ENCODE data around the gene DTYMK.

- TF ChIP-seq CTCF (IDR thresholded peaks at IDR 0.05; ENCODE audit: control extremely low read depth in 1 of 3, insufficient read depth in 1 of 3, low read depth in 1 of 3, low read length in 3 of 3) = no peak
- TF ChIP-seq POLR2A (IDR thresholded peaks at IDR 0.05; ENCODE audit: control extremely low read depth in 1 of 2, low read depth in 2 of 2, low read length in 2 of 2) = no peak
- TF ChIP-seq SIX5 (IDR thresholded peaks at IDR 0.05; ENCODE audit: low read depth, low read length) = no peak
- TF ChIP-seq TAF1 (IDR thresholded peaks at IDR 0.05; ENCODE audit: low read depth, low read length) = no peak
- TF ChIP-seq GABPA (IDR thresholded peaks at IDR 0.05; ENCODE audit: borderline replicate concordance, insufficient read depth, low read length) = no peak
- TF ChIP-seq TEAD4 (IDR thresholded peaks at IDR 0.05; ENCODE audit: low read depth, low read length) = no peak
Observed at GRCh38 chr2:241730671-241731293, 44.2 kb upstream of the DTYMK start.
